Measurements from ENCODE around the gene FAM170A. TPM values are rescaled to one million over a fixed set of nuclear protein-coding genes. Genes with fewer than 3 reads are reported as not detected.

Gene FAM170A
- total RNA-seq, 3 donors from 2014 or later (not counting 1 experiment from before 2014, with no cell fraction given) = not detected

DNA sequence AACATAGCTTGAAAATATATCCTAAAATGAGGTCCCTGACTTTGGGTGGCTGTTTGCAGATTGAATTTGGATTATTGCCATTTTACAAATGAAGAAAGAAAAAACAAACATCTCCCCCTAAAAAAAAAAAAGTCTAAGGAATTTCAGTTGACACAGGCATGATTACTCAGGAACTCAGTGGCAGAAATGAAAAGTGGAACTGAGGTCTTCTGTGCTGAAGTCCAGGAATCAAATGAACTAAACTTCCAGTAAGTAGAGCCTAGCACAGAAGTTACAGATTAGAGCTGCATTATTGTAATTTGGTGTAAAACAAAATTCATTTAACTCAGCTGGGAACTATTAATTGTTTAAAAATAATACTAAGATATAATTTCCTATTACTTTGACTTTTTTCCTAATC lies 26.7 kb downstream of the FAM170A start:
- H3K9me3 Mint-ChIP-seq = peaks cover 0 to 3% of the 10 kb centered on the region in 2 donors
- intact Hi-C loops (cut with micrococcal nuclease) = no loop called here
- no peak for TF ChIP-seq CTCF (IDR thresholded peaks at IDR 0.05)

DNA sequence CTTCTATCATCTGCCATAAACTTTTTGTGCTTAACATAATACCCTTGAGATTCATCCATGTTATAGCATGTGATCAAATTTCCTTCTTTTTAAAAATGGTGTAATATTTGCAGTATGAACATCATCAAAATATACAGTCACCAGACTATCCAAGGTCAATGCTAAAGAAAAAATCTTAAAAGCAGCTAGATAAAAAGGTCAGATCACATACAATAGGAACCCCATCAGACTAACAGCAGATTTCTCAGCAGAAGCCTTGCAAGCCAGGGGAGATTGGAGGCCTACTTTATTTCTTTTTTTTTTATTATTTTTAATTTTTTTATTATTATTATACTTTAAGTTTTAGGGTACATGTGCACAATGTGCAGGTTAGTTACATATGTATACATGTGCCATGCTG lies 37.2 kb downstream of the FAM170A start:
- Mint-ChIP-seq H3K4me3 (no peak overlapping the region), H3K27me3 (ENCODE audit: low read depth in 2 of 2) (no peaks in the 10 kb centered on the region), H3K4me1 (no peaks in the 10 kb centered on the region), H3K27ac (no peak overlapping the region), H3K36me3 (no peaks in the 10 kb centered on the region), H3K9me3 (peaks cover 8 to 18% of the 10 kb centered on the region in 2 donors)
- ATAC-seq = no peak
- H3K4me1 ChIP-seq (ENCODE audit: control insufficient read depth, insufficient read depth, low read length) = no peaks in the 10 kb centered on the region
- no peaks in the 10 kb centered on the region for H3K36me3 ChIP-seq (ENCODE audit: control insufficient read depth, insufficient read depth, low read length)
- no peak for DNase-seq
- TF ChIP-seq CTCF (IDR thresholded peaks at IDR 0.05) = no peak
- H3K9me3 ChIP-seq (ENCODE audit: control insufficient read depth, insufficient read depth, low read length) = peaks cover 3% of the 10 kb centered on the region
- no peak overlapping the region for H3K27ac ChIP-seq (ENCODE audit: low read length)
- H3K27me3 ChIP-seq (ENCODE audit: control insufficient read depth, insufficient read depth, low read length) = no peaks in the 10 kb centered on the region
- H3K4me3 ChIP-seq (ENCODE audit: low read length) = no peak overlapping the region
- intact Hi-C loops (cut with micrococcal nuclease) = no loop called here

More for the DNA sequence above, 26.7 kb downstream of the FAM170A start:
- no peak for ATAC-seq
- Histone ChIP-seq H3K27ac (ENCODE audit: low read length) (no peak overlapping the region), H3K27me3 (ENCODE audit: control insufficient read depth, insufficient read depth, low read length) (no peaks in the 10 kb centered on the region), H3K36me3 (ENCODE audit: control insufficient read depth, insufficient read depth, low read length) (no peaks in the 10 kb centered on the region), H3K4me1 (ENCODE audit: control insufficient read depth, insufficient read depth, low read length) (no peaks in the 10 kb centered on the region), H3K9me3 (ENCODE audit: control insufficient read depth, insufficient read depth, low read length) (no peaks in the 10 kb centered on the region), H3K4me3 (ENCODE audit: low read length) (no peak overlapping the region)
- Mint-ChIP-seq H3K36me3 (no peaks in the 10 kb centered on the region), H3K27ac (no peak overlapping the region), H3K4me3 (no peak overlapping the region), H3K4me1 (no peaks in the 10 kb centered on the region), H3K27me3 (ENCODE audit: low read depth in 2 of 2) (no peaks in the 10 kb centered on the region)
- no peak for DNase-seq

- Mint-ChIP-seq H3K4me3 (no peak overlapping the region), H3K4me1 (no peaks in the 10 kb centered on the region), H3K27ac (no peak overlapping the region), H3K9me3 (peaks cover 4 to 6% of the 10 kb centered on the region in 2 donors), H3K36me3 (no peaks in the 10 kb centered on the region), H3K27me3 (ENCODE audit: low read depth in 2 of 2) (no peaks in the 10 kb centered on the region)
- Histone ChIP-seq H3K4me1 (ENCODE audit: control insufficient read depth, insufficient read depth, low read length) (no peaks in the 10 kb centered on the region), H3K9me3 (ENCODE audit: control insufficient read depth, insufficient read depth, low read length) (peaks cover 7% of the 10 kb centered on the region), H3K4me3 (ENCODE audit: low read length) (no peak overlapping the region), H3K27me3 (ENCODE audit: control insufficient read depth, insufficient read depth, low read length) (no peaks in the 10 kb centered on the region), H3K27ac (ENCODE audit: low read length) (no peak overlapping the region), H3K36me3 (ENCODE audit: control insufficient read depth, insufficient read depth, low read length) (no peaks in the 10 kb centered on the region)
- DNase-seq (no peak), ATAC-seq (no peak)
- intact Hi-C loops (cut with micrococcal nuclease) = no loop called here
- 84% methylated on average over 7 of the region's 8 CpGs for WGBS (ENCODE audit: insufficient coverage)
- TF ChIP-seq CTCF (IDR thresholded peaks at IDR 0.05) = no peak
Measured at GRCh38 chr5:119678351-119679028, 49.1 kb downstream of the FAM170A start.

GRCh38 chr5:119680080-119680479 lies 50.7 kb downstream of the FAM170A start:
- intact Hi-C loops (cut with micrococcal nuclease) = no loop called here
- no peak overlapping the region for H3K4me3 ChIP-seq (ENCODE audit: low read length)
- Mint-ChIP-seq H3K9me3 (peaks cover 6 to 8% of the 10 kb centered on the region in 2 donors), H3K4me3 (no peak overlapping the region), H3K4me1 (no peaks in the 10 kb centered on the region), H3K27me3 (ENCODE audit: low read depth in 2 of 2) (no peaks in the 10 kb centered on the region), H3K27ac (no peak overlapping the region), H3K36me3 (no peaks in the 10 kb centered on the region)
- no peaks in the 10 kb centered on the region for H3K27me3 ChIP-seq (ENCODE audit: control insufficient read depth, insufficient read depth, low read length)
- H3K27ac ChIP-seq (ENCODE audit: low read length) = no peak overlapping the region
- WGBS (ENCODE audit: insufficient coverage) = 93% methylated on average over 12 of the region's 12 CpGs
- no peak for DNase-seq
- no peak for TF ChIP-seq CTCF (IDR thresholded peaks at IDR 0.05)
- H3K4me1 ChIP-seq (ENCODE audit: control insufficient read depth, insufficient read depth, low read length) = no peaks in the 10 kb centered on the region
- H3K36me3 ChIP-seq (ENCODE audit: control insufficient read depth, insufficient read depth, low read length) = no peaks in the 10 kb centered on the region
- no peak for ATAC-seq
- peaks cover 7% of the 10 kb centered on the region for H3K9me3 ChIP-seq (ENCODE audit: control insufficient read depth, insufficient read depth, low read length)
